Astrocyte of the spinal cord (primary cell): ENCODE measurements around the gene FTO.

Experiments
- DNase-seq: peaks from one replicate; pipeline ENCODE4 v3.0.0; 2011; ENCODE audit warnings: low read depth, low spot score
- H3K4me3 ChIP-seq: 2 replicates; pipeline ENCODE4 v1.5.1; 2011; ENCODE audit warnings: low read depth, mild to moderate bottlenecking, low read length, moderate library complexity
- CTCF ChIP-seq: IDR thresholded peaks from 2 replicates; pipeline ENCODE4 v1.5.1; 2012; ENCODE audit warnings: low read depth, mild to moderate bottlenecking, low read length, inconsistent platforms
- in situ Hi-C: cut with HindIII; loops from 2 replicates; pipeline ENCODE4 v1.10.0; 2017; ENCODE audit warnings: low sequenced_read_pairs

FTO gene

GRCh38 chr16:53704445-53704813, 473 bp downstream of the FTO start:
- DNase-seq: peak; percentile 5
- in situ Hi-C loops: no loop called here
- peak overlapping the region; percentile 78 for H3K4me3 ChIP-seq
- TF ChIP-seq CTCF: no peak

GRCh38 chr16:53707671-53708070, 3.7 kb downstream of the FTO start:
- in situ Hi-C loops: no loop called here

GRCh38 chr16:53708490-53708889, 4.5 kb downstream of the FTO start:
- DNase-seq: no peak
- no peak for TF ChIP-seq CTCF
- no peak overlapping the region for H3K4me3 ChIP-seq
- in situ Hi-C loops: no loop called here

More at GRCh38 chr16:53707671-53708070, 3.7 kb downstream of the FTO start:
- no peak for DNase-seq
- no peak overlapping the region for H3K4me3 ChIP-seq
- no peak for TF ChIP-seq CTCF

- in situ Hi-C loops: no loop called here
- no peak overlapping the region for H3K4me3 ChIP-seq
- no peak for TF ChIP-seq CTCF
- no peak for DNase-seq
These were observed 7.4 kb downstream of the FTO start for GRCh38 chr16:53711390-53711789.

- no peak overlapping the region for H3K4me3 ChIP-seq
- in situ Hi-C loops: no loop called here
- DNase-seq: no peak
- TF ChIP-seq CTCF: no peak
These were observed 8.1 kb downstream of the FTO start for GRCh38 chr16:53712065-53712464.

- no peak overlapping the region for H3K4me3 ChIP-seq
- in situ Hi-C loops: no loop called here
- no peak for DNase-seq
- TF ChIP-seq CTCF: no peak
These were observed 9.6 kb downstream of the FTO start for GRCh38 chr16:53713403-53714204.
